OCI-LY3 (cell line): Measurements from ENCODE around the gene TBC1D8B.

Source experiments
- CTCF ChIP-seq: fragments of 200-600, 300-600 bp; sonication (generic); IDR thresholded peaks from 2 replicates; pipeline ENCODE4 v1.5.1; 2014; ENCODE audit warnings: antibody characterized with exemption, low read length, low read depth
- EZH2phosphoT487 ChIP-seq: fragments of 200-600 bp; shearing (Covaris generic); IDR thresholded peaks from 2 replicates; pipeline ENCODE4 v1.6.1; 2018; ENCODE audit warnings: antibody characterized with exemption, mixed run types, low read depth

- no peak for TF ChIP-seq CTCF
- no peak for TF ChIP-seq EZH2phosphoT487
Measured at GRCh38 chrX:106903291-106903824, 100.9 kb downstream of the TBC1D8B start, which contains the start of gene RIPPLY1.
